Left cardiac atrium (tissue), 4 donors: ENCODE data around the gene TRAF2. TPM values are rescaled to one million over a fixed set of nuclear protein-coding genes. Genes with fewer than 3 reads are reported as not detected.

Experiments
- ATAC-seq, 2 donors: fragments of 200-7000 bp; cut with Tn5 transposase; one replicate each; pipeline ENCODE4 v1.9.1; 2020; ENCODE audit warnings: mild to moderate bottlenecking in 2 of 2, moderate library complexity in 2 of 2
- DNase-seq: peaks from one replicate; pipeline ENCODE4 v3.0.0-alpha.2; 2020
- intact Hi-C, 2 donors: fragments of 100-400 bp; cut with DNase I; formaldehyde crosslinking; loops; one replicate each; pipeline versions ENCODE4 v1.14.1 to v1.15.1; 2022 to 2023
- total RNA-seq, 2 donors: library from RNA; stranded (reverse); fragmentation: NEBNext Ultra II Directional; extraction: Animal tissue kit (Norgen Biotek cat#: 25700); gene quantifications; one replicate each; pipeline ENCODE4 v1.2.1, GENCODE V29; 2021
- donor health status: DM: no; HTN: yes; CAD: no.
- donor health status: DM: no; HTN: yes; CAD: no; lungs with severe emphysema.
- donor health status: DM: yes; HTN: yes; CAD: no.
- donor health status: Dilated cardiomyopathy.

TRAF2 gene
- total RNA-seq, 2 donors from 2014 or later, result 8.8 to 11.8 TPM

DNA sequence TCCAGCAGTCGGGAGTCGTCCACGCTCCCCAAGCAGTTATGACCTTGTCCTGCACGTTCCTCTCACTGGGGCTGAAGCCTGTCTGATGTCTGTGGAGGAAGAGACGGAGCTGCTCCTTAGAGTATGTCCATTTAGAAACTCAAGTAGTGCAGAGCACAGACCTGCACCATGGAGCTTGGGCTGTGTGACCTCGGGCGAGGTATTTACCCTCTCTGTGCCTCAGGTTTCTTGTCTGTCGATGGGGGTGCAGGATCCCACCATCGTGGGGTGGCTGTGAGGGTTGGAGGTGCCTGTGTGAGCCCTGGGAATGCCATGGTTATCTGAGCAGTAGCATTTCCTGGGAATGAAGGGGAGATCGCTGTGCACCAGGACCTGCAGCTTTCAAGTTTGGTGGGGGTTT lies 14.2 kb downstream of the TRAF2 start:
- no peak for ATAC-seq
- no peak for DNase-seq

DNA sequence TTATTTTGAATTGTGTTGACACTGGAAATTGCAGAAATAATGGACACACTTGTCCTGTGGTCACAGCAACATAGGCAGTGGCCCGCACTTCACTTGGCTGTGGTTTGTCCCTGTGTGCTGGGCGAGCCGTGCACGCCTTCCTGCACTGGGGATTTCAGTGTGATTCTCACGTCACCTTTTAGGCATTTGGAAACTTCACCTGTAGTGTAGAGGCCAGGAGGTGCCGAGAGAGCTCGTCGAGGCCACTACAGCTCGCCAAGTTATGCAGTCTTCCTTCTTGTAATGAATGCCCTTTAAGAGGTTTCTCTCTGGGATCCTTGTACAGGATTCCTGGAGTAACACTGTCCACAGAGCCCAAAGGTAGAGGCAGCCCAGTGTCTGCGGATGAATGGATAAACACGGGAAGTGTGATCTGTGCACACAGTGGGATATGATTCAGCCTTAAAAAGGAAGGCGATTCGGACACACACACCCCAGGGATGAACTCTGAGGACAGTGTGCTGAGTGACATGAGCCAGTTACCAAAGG lies 14.7 kb downstream of the TRAF2 start:
- no peak for DNase-seq
- intact Hi-C loops, result no loop called here
- ATAC-seq, result peak in 1 of 2 donors; percentile 8

More for the DNA sequence above, 14.2 kb downstream of the TRAF2 start:
- intact Hi-C loops, result no loop called here

GRCh38 chr9:136901516-136902258 lies 15.4 kb downstream of the TRAF2 start:
- ATAC-seq (peak; percentile 62 to 63), DNase-seq (no peak)
- intact Hi-C loops, result no loop called here

DNA sequence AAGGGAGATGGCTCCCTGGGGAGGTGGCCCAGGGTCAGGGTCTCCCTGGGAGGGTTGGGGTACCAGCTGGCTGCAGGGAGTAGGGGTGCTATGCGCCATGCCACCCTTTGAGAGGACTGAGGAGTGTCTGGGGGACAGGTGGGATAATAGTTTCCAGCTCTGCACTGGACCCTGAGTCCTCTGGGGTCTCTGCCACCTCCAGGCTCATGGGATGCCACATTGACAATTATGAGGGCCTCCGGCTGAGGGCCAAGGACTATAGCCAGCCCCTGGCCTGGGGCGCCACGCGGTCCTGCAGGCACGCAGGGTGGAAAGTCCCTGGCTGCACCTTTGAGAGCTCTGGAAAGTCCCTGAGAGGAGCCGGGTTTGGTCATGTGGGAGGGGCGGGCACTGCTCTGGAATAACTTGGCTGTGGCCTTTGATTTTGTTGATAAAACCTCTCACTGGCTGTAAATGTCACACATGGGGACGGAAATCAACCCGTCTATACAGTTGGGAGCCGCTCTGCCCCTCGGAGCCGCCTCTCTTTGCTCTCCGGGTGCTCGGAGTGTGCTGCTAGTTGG lies 16.0 kb downstream of the TRAF2 start:
- DNase-seq (peak; percentile 72), ATAC-seq (peak; percentile 86 to 92)
- intact Hi-C loops, result no loop called here

DNA sequence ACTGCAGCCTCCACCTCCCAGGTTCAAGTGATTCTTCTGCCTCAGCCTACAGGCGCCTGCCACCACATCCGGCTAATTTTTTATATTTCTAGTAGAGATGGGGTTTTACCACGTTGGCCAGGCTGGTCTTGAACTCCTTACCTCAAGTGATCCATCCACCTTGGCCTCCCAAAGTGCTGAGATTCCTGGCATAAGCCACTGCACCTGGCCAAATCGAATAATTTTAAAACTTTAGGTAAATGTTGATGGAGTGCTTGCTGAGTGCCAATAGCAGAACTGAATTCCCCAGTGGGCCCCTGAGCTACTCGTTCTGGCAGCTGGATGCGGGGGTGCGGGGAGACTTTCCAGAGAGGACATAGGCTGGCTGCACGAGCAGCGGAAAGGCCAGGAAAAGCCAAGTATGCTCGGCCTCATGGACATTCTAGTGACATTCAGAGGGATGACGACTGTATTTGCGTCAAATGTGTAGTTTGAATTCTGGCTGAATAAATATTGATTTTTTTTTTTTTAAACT lies 16.8 kb downstream of the TRAF2 start:
- DNase-seq (peak; percentile 58), ATAC-seq (peak in 1 of 2 donors; percentile 55)
- intact Hi-C loops, result no loop called here

DNA sequence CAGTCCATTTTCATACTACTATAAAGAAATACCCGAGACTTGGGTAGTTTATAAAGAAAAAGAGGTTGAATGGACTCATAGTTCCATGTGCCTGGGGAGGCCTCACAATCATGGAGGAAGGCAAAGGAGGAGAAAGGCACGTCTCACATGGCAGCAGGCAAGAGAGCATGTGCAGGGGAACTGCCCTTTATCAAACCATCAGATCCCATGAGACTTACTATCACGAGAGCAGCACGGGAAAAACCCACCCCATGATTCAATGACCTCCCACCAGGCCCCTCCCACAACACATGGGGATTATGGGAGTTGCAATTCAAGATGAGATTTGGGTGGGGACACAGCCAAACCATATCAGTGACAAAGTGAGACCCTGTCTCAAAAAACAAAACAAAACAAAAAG lies 19.9 kb downstream of the TRAF2 start:
- no peak for ATAC-seq
- intact Hi-C loops, result no loop called here

DNA sequence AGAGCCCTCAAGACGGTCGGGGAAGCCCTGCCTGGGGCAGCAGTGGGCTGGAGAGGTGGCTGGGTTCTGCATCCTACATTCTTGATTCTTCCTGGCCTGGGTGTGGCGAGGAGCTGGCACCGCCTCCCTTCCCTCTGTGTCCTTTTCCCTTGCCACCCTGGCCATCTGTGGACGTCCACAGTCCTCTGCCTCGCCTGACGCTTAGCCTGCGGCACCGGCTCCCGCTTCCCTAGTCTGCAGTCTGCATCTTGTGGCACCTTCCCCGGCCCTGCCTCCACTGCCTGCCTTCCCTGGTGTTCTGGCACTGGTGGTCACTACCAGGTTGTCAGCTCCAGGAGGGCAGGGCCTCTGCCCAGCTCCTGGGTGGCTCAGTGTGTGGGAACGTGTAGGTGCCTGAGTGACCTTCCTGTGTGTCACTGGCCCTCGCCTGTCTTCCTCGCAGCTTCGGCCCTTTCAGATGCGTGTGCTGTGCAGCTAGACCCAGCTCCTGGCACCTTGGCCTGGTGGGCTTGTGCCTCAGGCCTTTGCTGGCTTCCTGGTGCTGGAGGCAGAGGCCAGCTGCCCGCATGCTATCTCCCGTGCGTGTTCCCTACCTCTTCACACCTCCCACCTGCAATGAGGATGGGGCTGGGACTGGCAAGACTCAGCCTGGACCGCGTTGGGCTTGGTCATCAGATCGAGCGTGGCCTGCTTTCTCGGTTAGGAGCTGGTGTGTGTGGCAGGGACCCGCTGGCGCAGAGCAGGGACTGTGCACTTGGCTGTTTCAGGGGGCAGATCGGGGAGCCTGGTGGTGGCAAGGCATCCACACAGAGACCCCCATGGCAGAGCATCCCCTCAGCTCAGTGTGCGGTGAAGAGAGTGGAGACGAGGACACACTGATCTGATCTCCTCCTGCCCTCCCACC lies 20.9 kb downstream of the TRAF2 start:
- DNase-seq, result no peak
- intact Hi-C loops, result no loop called here
- no peak for ATAC-seq

More for the DNA sequence above, 19.9 kb downstream of the TRAF2 start:
- DNase-seq, result no peak

- no peak for ATAC-seq
- intact Hi-C loops, result no loop called here
- no peak for DNase-seq
Measured at GRCh38 chr9:136910197-136910900, 24.0 kb downstream of the TRAF2 start.

DNA sequence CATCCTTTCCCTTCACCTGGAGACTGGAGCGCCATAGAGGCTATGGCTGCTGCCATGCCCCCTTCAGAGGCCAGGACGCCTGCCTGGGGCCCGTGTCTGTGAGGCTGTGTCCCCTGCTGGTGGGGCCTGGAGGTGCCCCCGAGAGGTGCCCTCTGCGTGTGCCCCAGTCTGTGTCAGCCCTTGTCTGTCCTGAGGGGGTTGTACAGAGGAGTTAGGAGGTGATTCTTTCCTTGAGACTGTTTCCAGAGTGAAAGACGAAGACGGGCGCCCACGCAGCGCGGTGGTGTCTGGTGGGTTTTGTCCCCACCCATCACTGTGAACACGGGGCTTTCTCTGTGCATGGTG lies 24.6 kb downstream of the TRAF2 start:
- DNase-seq (no peak), ATAC-seq (no peak)
- intact Hi-C loops, result no loop called here

- intact Hi-C loops, result no loop called here
- no peak for DNase-seq
Measured at GRCh38 chr9:136913701-136914438, 27.6 kb downstream of the TRAF2 start.

GRCh38 chr9:136915632-136916329 lies 29.5 kb downstream of the TRAF2 start:
- intact Hi-C loops, result no loop called here

More at GRCh38 chr9:136913701-136914438, 27.6 kb downstream of the TRAF2 start:
- ATAC-seq, result no peak

DNA sequence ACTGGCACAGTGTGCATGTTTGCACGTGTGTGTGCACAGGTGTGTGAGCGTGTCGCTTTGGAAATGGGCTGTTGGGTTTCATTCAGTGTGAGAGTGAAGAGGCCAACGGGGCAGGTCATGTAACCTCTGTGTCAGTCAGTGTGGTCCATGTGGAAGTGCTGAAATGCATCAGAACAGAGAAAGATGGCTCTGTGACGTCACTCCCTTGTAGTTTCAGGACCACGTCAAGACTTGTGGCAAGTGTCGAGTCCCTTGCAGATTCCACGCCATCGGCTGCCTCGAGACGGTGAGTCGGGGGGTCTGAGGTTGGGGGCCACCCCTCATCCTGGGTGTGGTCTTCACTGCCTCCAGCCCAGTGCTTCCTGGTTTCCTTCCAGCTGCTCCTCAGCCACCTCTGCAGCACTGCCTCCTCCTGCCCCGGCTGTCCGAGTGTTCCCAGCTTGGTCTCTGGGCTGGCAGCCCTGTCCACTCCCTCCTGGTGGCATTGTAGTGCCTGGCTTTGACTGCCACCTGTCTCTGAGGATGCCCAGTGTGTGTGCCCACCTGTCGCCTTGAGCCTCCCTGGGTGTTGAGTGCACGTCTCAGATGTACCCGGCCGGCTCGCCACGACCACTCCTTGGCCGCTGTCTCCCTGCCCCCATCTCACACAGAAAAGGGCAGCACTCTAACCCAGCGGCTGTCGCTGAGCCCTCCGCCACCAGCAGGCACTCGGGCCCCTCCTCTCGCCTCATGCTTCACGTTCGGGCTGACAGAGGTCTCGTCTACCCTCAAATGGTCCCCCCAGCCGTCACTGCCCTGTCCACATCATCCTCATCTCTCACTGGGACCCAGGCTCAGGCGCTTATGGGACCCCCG lies 30.2 kb downstream of the TRAF2 start:
- intact Hi-C loops, result no loop called here
- DNase-seq, result no peak
- ATAC-seq, result no peak

More at GRCh38 chr9:136915632-136916329, 29.5 kb downstream of the TRAF2 start:
- no peak for ATAC-seq
- DNase-seq, result no peak

- DNase-seq (no peak), ATAC-seq (no peak)
- intact Hi-C loops, result no loop called here
Measured at GRCh38 chr9:136917902-136918301, 31.6 kb downstream of the TRAF2 start.

GRCh38 chr9:136920069-136920468 lies 33.8 kb downstream of the TRAF2 start:
- ATAC-seq (no peak), DNase-seq (no peak)
- intact Hi-C loops, result loop anchor here in 1 of 2 donors (10.0 kb wide), 1 partner anchor 55 kb away; the partner anchor contains the start of gene EDF1

DNA sequence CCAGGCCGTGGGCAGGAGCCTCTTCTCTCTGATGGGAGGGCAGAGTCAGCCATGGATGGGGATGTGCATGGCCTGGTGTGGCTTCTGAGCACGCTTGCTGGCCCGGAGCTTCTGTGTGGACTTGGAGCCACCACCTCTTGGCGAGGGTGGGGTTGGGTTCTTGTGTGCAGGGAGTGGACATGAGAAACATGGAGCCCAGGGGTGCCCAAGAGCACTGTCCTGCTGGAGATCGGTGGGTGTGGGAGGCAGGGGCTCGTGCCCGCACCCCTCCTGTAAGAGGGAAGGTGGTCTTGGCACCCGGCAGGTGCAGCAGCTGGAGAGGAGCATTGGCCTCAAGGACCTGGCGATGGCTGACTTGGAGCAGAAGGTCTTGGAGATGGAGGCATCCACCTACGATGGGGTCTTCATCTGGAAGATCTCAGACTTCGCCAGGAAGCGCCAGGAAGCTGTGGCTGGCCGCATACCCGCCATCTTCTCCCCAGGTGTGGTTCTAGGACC lies 34.5 kb downstream of the TRAF2 start:
- DNase-seq (no peak), ATAC-seq (no peak)
- intact Hi-C loops, result loop anchor here in 1 of 2 donors (10.0 kb wide), 1 partner anchor 56 kb away; the partner anchor contains the start of gene EDF1

- ATAC-seq, result peak; percentile 28 to 44
- no peak for DNase-seq
- intact Hi-C loops, result loop anchor here in 1 of 2 donors (10.0 kb wide), 1 partner anchor 57 kb away; the partner anchor contains the start of gene EDF1
Measured at GRCh38 chr9:136921307-136921706, 35.0 kb downstream of the TRAF2 start.
